Stimulated activated CD4-positive, alpha-beta T cell treated with anti-CD3 and anti-CD28 coated beads, Interleukin-12 subunit alpha, Interleukin-12 subunit beta, amount 100 ng/mL, for 48 hours (primary cell): ENCODE results near the gene ZIC1.

ENCODE experiments used
- DNase-seq, 3 donors: peaks; one replicate each; pipeline ENCODE4 v3.0.0-alpha.2; 2020; ENCODE audit warnings: low read depth in 2 of 3, low spot score in 1 of 3

ZIC1 gene

DNA sequence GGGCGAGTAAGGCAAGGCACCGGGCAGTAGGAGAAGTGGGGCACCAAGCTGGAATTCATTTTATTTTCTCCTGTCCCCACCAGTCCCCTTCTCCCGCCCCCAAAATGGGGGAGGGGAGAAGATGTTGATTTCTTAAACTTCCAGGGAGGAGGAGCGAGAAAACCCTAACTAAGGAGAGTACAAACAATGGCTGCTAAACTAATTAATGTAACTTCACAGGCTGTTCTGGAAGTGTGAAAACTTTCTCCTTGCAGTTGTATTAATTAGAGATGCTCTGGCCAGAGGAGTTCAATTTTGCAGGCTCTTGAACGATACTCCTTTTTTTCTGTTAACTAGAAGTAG lies 14.3 kb upstream of the ZIC1 start:
- no peak for DNase-seq

- DNase-seq = no peak
These were observed 13.1 kb upstream of the ZIC1 start for GRCh38 chr3:147395899-147396711.

DNA sequence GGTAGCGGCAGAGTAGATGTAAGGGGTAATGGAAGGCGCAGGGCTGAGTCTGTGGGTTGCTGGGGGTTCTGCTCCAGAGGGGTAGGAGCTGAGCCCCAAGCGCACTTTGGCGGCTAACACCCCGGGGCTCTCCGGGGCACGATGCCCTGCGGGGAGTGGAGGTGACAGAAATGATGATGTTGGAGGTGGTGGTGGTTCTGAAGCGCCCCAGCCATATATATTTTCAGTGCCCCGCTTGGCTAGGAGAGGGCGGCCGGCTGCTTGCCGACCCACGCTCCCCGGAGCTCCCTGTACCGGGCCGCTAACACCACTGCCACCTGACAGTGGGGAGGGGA lies 12.5 kb upstream of the ZIC1 start:
- DNase-seq = no peak

- DNase-seq = no peak
These were observed 11.8 kb upstream of the ZIC1 start for GRCh38 chr3:147397155-147397874.

GRCh38 chr3:147397875-147398812 lies 11.0 kb upstream of the ZIC1 start:
- no peak for DNase-seq

- no peak for DNase-seq
These were observed 10.2 kb upstream of the ZIC1 start for GRCh38 chr3:147398813-147399534.

- DNase-seq = no peak
These were observed 9.1 kb upstream of the ZIC1 start for GRCh38 chr3:147400111-147400510.

- no peak for DNase-seq
These were observed 8.2 kb upstream of the ZIC1 start for GRCh38 chr3:147400999-147401398.

GRCh38 chr3:147401421-147401820 lies 7.7 kb upstream of the ZIC1 start:
- DNase-seq = no peak

- DNase-seq = no peak
These were observed 7.0 kb upstream of the ZIC1 start for GRCh38 chr3:147402159-147402558.

DNA sequence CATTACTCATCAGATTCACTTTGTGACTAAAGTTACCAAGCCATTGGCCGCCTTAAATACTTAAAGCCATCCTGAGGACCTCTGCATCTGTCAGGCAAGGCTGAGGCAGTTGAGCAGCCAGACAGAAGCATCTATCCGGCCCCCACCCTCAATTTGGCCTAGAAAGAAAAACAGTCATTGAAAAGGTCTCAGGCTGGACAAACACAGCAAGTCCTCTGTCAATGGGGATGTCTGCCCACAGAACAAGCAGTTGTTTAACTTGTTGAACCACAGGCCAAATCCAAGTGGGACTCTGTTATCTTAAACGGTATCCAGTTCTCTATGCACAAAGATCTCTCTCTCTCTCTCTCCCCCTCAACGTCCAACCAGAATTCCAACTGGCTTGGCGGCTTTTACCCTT lies 5.7 kb upstream of the ZIC1 start:
- DNase-seq = no peak

- no peak for DNase-seq
These were observed 5.0 kb upstream of the ZIC1 start for GRCh38 chr3:147404000-147404799.

GRCh38 chr3:147404800-147405230 lies 4.3 kb upstream of the ZIC1 start:
- no peak for DNase-seq

DNA sequence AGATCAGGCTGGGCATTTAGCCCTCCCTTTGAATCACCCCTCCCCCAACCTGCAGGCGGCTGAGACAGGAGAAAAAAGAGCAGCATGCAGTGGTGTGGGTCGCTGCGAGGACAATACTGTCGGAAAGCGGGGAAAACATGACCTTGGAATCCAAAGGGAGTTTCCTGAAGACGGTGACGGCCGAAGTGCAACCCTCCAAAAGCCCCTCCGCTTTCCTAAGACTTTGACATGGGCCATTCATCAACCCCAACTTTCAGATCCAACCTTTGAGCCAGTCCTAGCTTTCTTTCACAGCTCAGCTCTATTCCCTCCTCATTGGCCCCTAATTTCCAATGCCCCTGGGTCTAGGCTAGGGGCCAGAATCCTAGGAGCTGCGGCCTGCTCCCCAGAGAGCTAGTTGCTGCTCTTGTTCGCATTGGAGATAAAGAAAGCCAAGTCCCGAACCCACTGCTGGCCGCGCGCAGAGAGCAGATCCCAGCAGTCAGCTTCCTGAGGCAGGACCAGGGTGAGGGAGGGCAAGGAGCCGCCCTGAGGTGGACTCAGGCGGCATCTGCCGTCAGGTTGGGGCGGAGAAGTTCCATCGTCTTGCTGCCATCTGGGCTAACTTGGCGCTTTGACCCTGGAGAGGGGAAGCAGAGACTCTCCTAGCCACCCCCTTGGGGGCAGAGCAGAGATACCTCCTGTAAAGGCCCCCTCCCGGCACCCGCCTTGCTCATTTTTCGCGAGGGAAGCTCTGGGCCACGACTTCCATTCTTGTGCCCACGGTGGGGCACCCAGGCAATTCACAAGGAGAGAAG lies 3.7 kb upstream of the ZIC1 start:
- DNase-seq = no peak

GRCh38 chr3:147406028-147406931 lies 2.9 kb upstream of the ZIC1 start, which contains the start of gene ZIC4:
ZIC4 (minus strand) TSS chr3:147406543; CDS start chr3:147402797, 3,746 bp downstream.
- no peak for DNase-seq

GRCh38 chr3:147407114-147407497 lies 2.1 kb upstream of the ZIC1 start:
- no peak for DNase-seq

DNA sequence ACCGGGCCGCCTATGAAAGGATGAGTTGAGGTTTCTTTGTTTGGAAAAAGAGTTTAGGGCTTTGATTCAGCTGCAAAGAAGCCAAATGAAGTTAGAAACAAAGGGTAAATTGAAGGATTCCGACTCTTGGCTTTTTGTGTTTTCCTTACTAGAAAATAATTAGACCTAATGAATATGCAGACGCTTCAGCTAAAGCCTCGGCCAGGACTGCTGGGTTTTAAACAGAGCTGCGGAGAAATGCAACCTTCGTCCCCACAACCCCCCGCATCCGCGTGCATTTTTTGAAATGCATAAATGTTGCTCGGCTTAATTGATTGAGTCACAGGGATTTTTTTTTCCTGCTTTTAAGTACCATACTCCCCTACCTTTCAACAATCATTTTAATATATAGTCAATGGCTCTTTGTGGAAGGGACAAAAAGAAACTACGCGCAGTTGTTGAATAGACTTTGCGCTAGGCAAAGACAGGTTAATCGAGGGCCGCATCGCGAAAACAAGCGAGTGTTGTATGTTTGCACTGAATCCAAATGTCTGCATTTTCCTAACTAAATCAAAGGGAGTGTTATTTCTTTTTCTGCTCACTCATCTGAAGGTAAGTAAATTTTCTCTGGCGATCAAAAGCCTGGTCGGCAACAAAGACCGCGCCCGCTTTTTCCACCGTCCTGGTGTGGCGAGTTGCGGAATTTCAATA lies 1.5 kb upstream of the ZIC1 start:
- DNase-seq = no peak
